Heart left ventricle (tissue), 13 donors: ENCODE results near the gene SEC61G.

Experiments used
- CTCF ChIP-seq, 12 donors: fragments of 200-600 bp; sonication (generic) in 4 of 12; IDR thresholded peaks; one replicate each; pipeline versions ENCODE4 v1.5.0 to v1.8.0; 2018 to 2022; ENCODE audit warnings: antibody characterized with exemption in 12 of 12, mild to moderate bottlenecking in 5 of 12
- POLR2A ChIP-seq, 2 donors: fragments of 450-650 bp; IDR thresholded peaks; one replicate each; pipeline ENCODE4 v1.6.1; 2017; ENCODE audit warnings: antibody characterized with exemption in 2 of 2, mild to moderate bottlenecking in 2 of 2, moderate library complexity in 2 of 2
- donor health status: ischemic (EF 13 %, LVEDD 7.1; RV severe dilation, severe dysfunction).
- donor health status: DM: no; HTN: yes; CAD: no.
- donor health status: DM: no; HTN: no; CAD: no.
- donor health status: ischemic (EF 25% LVEDD 6.9; RV normal size, moderate dysfunction).
- donor health status: ischemic (EF 25% LVEDD 5.7; RV mildly dilated, moderate dysfunction).
- donor health status: ischemic (EF 35%, LVEDD 5.7; RV mildly dilated, moderate dysfunction).
- donor health status: nonischemic (EF 11% LVEDD 7.7; RV severe dilation, severe dysfunction).
- donor health status: DM: yes; HTN: yes; CAD: no.
- donor health status: PGD.
- donor health status: ischemic (EF 29% LVEDD 5.4; RV normal size, mild dysfunction).
- donor health status: nonischemic (EF 23%, LVEDD 6.1; RV moderate dilation, normal function).

- no peak for TF ChIP-seq CTCF (IDR thresholded peaks at IDR 0.05)
- no peak for TF ChIP-seq POLR2A (IDR thresholded peaks at IDR 0.05)
These were observed 54.2 kb downstream of the SEC61G start for GRCh38 chr7:54704851-54705250.
